H9 (cell line): ENCODE results near the gene NKAIN2. TPM values are rescaled to one million over a fixed set of nuclear protein-coding genes. Genes with fewer than 3 reads are reported as not detected.

ENCODE experiments used
- DNase-seq: peaks from one replicate; pipeline ENCODE4 v3.0.0-alpha.2; 2017
- H2AFZ ChIP-seq: one replicate; pipeline ENCODE4 v1.6.1; 2013; ENCODE audit warnings: mild to moderate bottlenecking, low read length, control low read depth, moderate library complexity
- H2AK5ac ChIP-seq: 2 replicates; pipeline ENCODE4 v1.6.1; 2013; ENCODE audit warnings: low read length, control low read depth, mixed read lengths; ENCODE audit not compliant: insufficient read length
- H2BK120ac ChIP-seq: one replicate; pipeline ENCODE4 v1.6.1; 2013; ENCODE audit warnings: low read depth, mild to moderate bottlenecking, low read length, control low read depth, inconsistent platforms; ENCODE audit not compliant: poor library complexity, severe bottlenecking
- H2BK12ac ChIP-seq: 2 replicates; pipeline ENCODE4 v1.6.1; 2013; ENCODE audit warnings: low read length, control low read depth, mixed read lengths, low read depth; ENCODE audit not compliant: insufficient read length
- H2BK15ac ChIP-seq: 2 replicates; pipeline ENCODE4 v1.6.1; 2013; ENCODE audit warnings: low read depth, low read length, control low read depth
- H2BK20ac ChIP-seq: one replicate; pipeline ENCODE4 v1.6.1; 2013; ENCODE audit warnings: low read depth, mild to moderate bottlenecking, low read length, control low read depth, inconsistent platforms; ENCODE audit not compliant: poor library complexity, severe bottlenecking
- H2BK5ac ChIP-seq: 2 replicates; pipeline ENCODE4 v1.6.1; 2013; ENCODE audit warnings: low read length, control low read depth, mixed read lengths; ENCODE audit not compliant: insufficient read length
- H3K14ac ChIP-seq: 2 replicates; pipeline ENCODE4 v1.6.1; 2013; ENCODE audit warnings: low read length, control low read depth; ENCODE audit not compliant: insufficient read depth
- H3K18ac ChIP-seq: 2 replicates; pipeline ENCODE4 v1.6.1; 2013; ENCODE audit warnings: low read depth, mild to moderate bottlenecking, mixed read lengths, low read length, control low read depth; ENCODE audit not compliant: insufficient read length
- H3K23ac ChIP-seq: 2 replicates; pipeline ENCODE4 v1.6.1; 2013; ENCODE audit warnings: low read length, control low read depth, mixed read lengths, low read depth; ENCODE audit not compliant: insufficient read length
- H3K23me2 ChIP-seq: 2 replicates; pipeline ENCODE4 v1.6.1; 2013; ENCODE audit warnings: low read depth, mild to moderate bottlenecking, mixed read lengths, low read length, control low read depth; ENCODE audit not compliant: insufficient read length, poor library complexity, severe bottlenecking
- H3K27ac ChIP-seq: 2 replicates; pipeline ENCODE4 v1.5.1; 2013; ENCODE audit warnings: low read length, control low read depth, mixed read lengths, low read depth; ENCODE audit not compliant: insufficient read length
- H3K27me3 ChIP-seq: 2 replicates; pipeline ENCODE4 v1.6.1; 2013; ENCODE audit warnings: low read length, control low read depth, inconsistent platforms; ENCODE audit not compliant: insufficient read depth
- H3K4ac ChIP-seq: 2 replicates; pipeline ENCODE4 v1.6.1; 2013; ENCODE audit warnings: low read depth, mild to moderate bottlenecking, control low read depth, inconsistent platforms, low read length, moderate library complexity
- H3K4me1 ChIP-seq: 2 replicates; pipeline ENCODE4 v1.6.1; 2013; ENCODE audit warnings: low read length, control low read depth, inconsistent platforms; ENCODE audit not compliant: insufficient read depth
- H3K4me2 ChIP-seq: 2 replicates; pipeline ENCODE4 v1.6.1; 2013; ENCODE audit warnings: low read length, control low read depth, mixed read lengths; ENCODE audit not compliant: insufficient read length, insufficient read depth
- H3K56ac ChIP-seq: 2 replicates; pipeline ENCODE4 v1.6.1; 2013; ENCODE audit warnings: low read depth, mild to moderate bottlenecking, mixed read lengths, low read length, control low read depth; ENCODE audit not compliant: insufficient read length
- H3K79me1 ChIP-seq: 2 replicates; pipeline ENCODE4 v1.6.1; 2013; ENCODE audit warnings: low read depth, mild to moderate bottlenecking, moderate library complexity, low read length, control low read depth, inconsistent platforms; ENCODE audit not compliant: insufficient read depth, poor library complexity, severe bottlenecking
- H3K79me2 ChIP-seq: 2 replicates; pipeline ENCODE4 v1.6.1; 2013; ENCODE audit warnings: low read length, control low read depth, inconsistent platforms; ENCODE audit not compliant: insufficient read depth
- H3K9ac ChIP-seq: 2 replicates; pipeline ENCODE4 v1.6.1; 2013; ENCODE audit warnings: low read length, control low read depth, mixed read lengths; ENCODE audit not compliant: insufficient read length; ENCODE audit errors: extremely low read depth
- H3K9me3 ChIP-seq: one replicate; pipeline ENCODE4 v1.6.1; 2013; ENCODE audit warnings: low read depth, low read length, inconsistent platforms; ENCODE audit not compliant: control insufficient read depth
- H3T11ph ChIP-seq: one replicate; pipeline ENCODE4 v1.6.1; 2013; ENCODE audit warnings: mild to moderate bottlenecking, low read length, control low read depth, inconsistent platforms
- H4K20me1 ChIP-seq: one replicate; pipeline ENCODE4 v1.6.1; 2013; ENCODE audit not compliant: control insufficient read depth, insufficient read length, insufficient read depth
- H4K5ac ChIP-seq: 2 replicates; pipeline ENCODE4 v1.6.1; 2013; ENCODE audit warnings: low read depth, mild to moderate bottlenecking, mixed read lengths, low read length, control low read depth; ENCODE audit not compliant: insufficient read length
- H4K8ac ChIP-seq: replicated peaks from 2 replicates; pipeline ENCODE4 v1.6.1; 2013; ENCODE audit warnings: low read length, control low read depth, mixed read lengths, low read depth; ENCODE audit not compliant: insufficient read length
- H4K91ac ChIP-seq: 2 replicates; pipeline ENCODE4 v1.6.1; 2013; ENCODE audit warnings: low read depth, mild to moderate bottlenecking, moderate library complexity, mixed read lengths, low read length, control low read depth; ENCODE audit not compliant: insufficient read length
- H3K27ac Mint-ChIP-seq, 3 experiments: 2 replicates in 2 of 3; 3 replicates in 1 of 3; pipeline ENCODE4 v1.8.0; 2020 to 2021; ENCODE audit warnings: mixed read lengths in 3 of 3, mild to moderate bottlenecking in 1 of 3, moderate library complexity in 1 of 3
- H3K27me3 Mint-ChIP-seq: 2 replicates; pipeline ENCODE4 v1.8.0; 2021; ENCODE audit warnings: low read depth, mild to moderate bottlenecking, moderate library complexity, mixed read lengths
- H3K36me3 Mint-ChIP-seq, 3 experiments: 2 replicates in 2 of 3; 3 replicates in 1 of 3; pipeline ENCODE4 v1.8.0; 2020 to 2021; ENCODE audit warnings: low read depth in 3 of 3, mixed read lengths in 3 of 3; ENCODE audit not compliant: insufficient read depth in 1 of 3
- H3K4me1 Mint-ChIP-seq, 2 experiments: 2 replicates each; pipeline ENCODE4 v1.8.0; 2020; ENCODE audit warnings: mixed read lengths in 2 of 2
- H3K4me3 Mint-ChIP-seq, 2 experiments: 2 replicates in 1 of 2; 3 replicates in 1 of 2; pipeline ENCODE4 v1.8.0; 2020 to 2021; ENCODE audit warnings: mild to moderate bottlenecking in 2 of 2, mixed read lengths in 2 of 2, moderate library complexity in 1 of 2
- H3K9me3 Mint-ChIP-seq, 2 experiments: 2 replicates in 1 of 2; 3 replicates in 1 of 2; pipeline ENCODE4 v1.8.0; 2020; ENCODE audit warnings: mild to moderate bottlenecking in 2 of 2, mixed read lengths in 2 of 2, moderate library complexity in 1 of 2
- CTCF ChIP-seq: fragments of 200-600 bp; sonication (generic); conservative IDR thresholded peaks from 3 replicates; pipeline ENCODE4 v1.8.0; 2021; ENCODE audit warnings: antibody characterized with exemption, mild to moderate bottlenecking
- WGBS: extraction: QIAGEN DNeasy Blood & Tissue Kit; methylation state at CpG from one replicate; pipeline ENCODE4 v1.1.7; 2013; ENCODE audit warnings: missing lambda C conversion rate, low lambda C conversion rate, mixed read lengths; ENCODE audit not compliant: insufficient read length; ENCODE audit errors: extremely low coverage; 5-methylcytosine and 5-hydroxymethylcytosine counted together
- total RNA-seq: library from RNA; stranded (reverse); gene quantifications from 2 replicates; pipeline ENCODE4 v1.2.1, GENCODE V29; 2021

Gene NKAIN2
- total RNA-seq, 1 experiment from 2014 or later: 0.17 TPM

GRCh38 chr6:123855506-123855905 is 51.8 kb downstream of the NKAIN2 start:
- no peaks in the 10 kb centered on the region for H3K79me1 ChIP-seq

More at GRCh38 chr6:123855506-123855905, 51.8 kb downstream of the NKAIN2 start:
- Histone ChIP-seq H2BK20ac (no peak overlapping the region), H3K79me2 (no peaks in the 10 kb centered on the region), H4K5ac (no peak overlapping the region), H3K14ac (no peak overlapping the region), H4K8ac (no peak overlapping the region), H3K4me2 (no peak overlapping the region), H3K27ac (no peak overlapping the region), H2AFZ (no peak overlapping the region), H3K56ac (no peak overlapping the region), H4K91ac (no peak overlapping the region), H2BK5ac (no peak overlapping the region), H3K27me3 (no peaks in the 10 kb centered on the region), H3K9ac (no peak overlapping the region), H3K23ac (no peak overlapping the region), H3K4me1 (no peaks in the 10 kb centered on the region), H3K23me2 (no peaks in the 10 kb centered on the region), H2BK120ac (no peak overlapping the region), H3K18ac (no peak overlapping the region), H2BK15ac (no peak overlapping the region), H2BK12ac (no peak overlapping the region), H2AK5ac (no peak overlapping the region), H3T11ph (no peak overlapping the region), H3K9me3 (no peaks in the 10 kb centered on the region), H3K4ac (no peak overlapping the region), H4K20me1 (no peaks in the 10 kb centered on the region)
- Mint-ChIP-seq H3K36me3 (no peaks in the 10 kb centered on the region), H3K4me1 (no peaks in the 10 kb centered on the region), H3K4me3 (no peak overlapping the region), H3K27ac (no peak overlapping the region), H3K27me3 (peaks cover 10% of the 10 kb centered on the region), H3K9me3 (no peaks in the 10 kb centered on the region)
- no peak for TF ChIP-seq CTCF
- WGBS: no CpG with 5 or more reads among the region's 2 CpGs
- DNase-seq: no peak
